Right atrium auricular region (tissue), 2 donors: ENCODE results near the gene KRTAP16-1. TPM values are rescaled to one million over a fixed set of nuclear protein-coding genes. Genes with fewer than 3 reads are reported as not detected.

Source experiments
- DNase-seq: peaks from one replicate; pipeline ENCODE4 v3.0.0-alpha.2; 2019; ENCODE audit warnings: low spot score
- H3K27ac ChIP-seq, 2 donors: fragments of 200-600 bp; sonication (generic); 1 replicate in 1 of 2; 2 replicates in 1 of 2; pipeline ENCODE4 v1.5.1; 2016 to 2019
- H3K27me3 ChIP-seq, 2 donors: fragments of 200-600 bp; sonication (generic); one replicate each; pipeline versions ENCODE4 v1.5.1 to v1.6.0; 2017 to 2019
- H3K36me3 ChIP-seq: fragments of 200-600 bp; sonication (generic); one replicate; pipeline ENCODE4 v1.5.1; 2016
- H3K4me1 ChIP-seq, 2 donors: fragments of 200-600 bp; sonication (generic); one replicate each; pipeline versions ENCODE4 v1.5.1 to v1.6.0; 2017 to 2019
- H3K4me3 ChIP-seq, 2 donors: fragments of 200-600 bp; sonication (generic); 1 replicate in 1 of 2; 2 replicates in 1 of 2; pipeline ENCODE4 v1.5.1; 2017 to 2019; ENCODE audit warnings: mild to moderate bottlenecking in 1 of 2, moderate library complexity in 1 of 2
- H3K9me3 ChIP-seq, 2 donors: fragments of 200-600 bp; sonication (generic); one replicate each; pipeline ENCODE4 v1.5.1; 2019
- CTCF ChIP-seq, 2 donors: fragments of 200-600 bp; sonication (generic); IDR thresholded peaks; one replicate each; pipeline ENCODE4 v1.5.1; 2019; ENCODE audit warnings: antibody characterized with exemption in 2 of 2
- total RNA-seq, 2 donors: library from RNA; depleted of rRNA; stranded (reverse); fragments of >200 nt; gene quantifications; one replicate each; pipeline ENCODE4 v1.1.0, GENCODE V29; 2016

KRTAP16-1 gene
- total RNA-seq, 2 donors from 2014 or later, result not detected

GRCh38 chr17:41339571-41340172 lies 30.6 kb upstream of the KRTAP16-1 start:
- Histone ChIP-seq H3K9me3 (no peaks in the 10 kb centered on the region), H3K36me3 (no peaks in the 10 kb centered on the region), H3K4me3 (no peak overlapping the region), H3K27me3 (no peaks in the 10 kb centered on the region), H3K4me1 (no peaks in the 10 kb centered on the region), H3K27ac (no peak overlapping the region)
- TF ChIP-seq CTCF (IDR thresholded peaks at IDR 0.05), result no peak
- no peak for DNase-seq

- Histone ChIP-seq H3K4me1 (no peaks in the 10 kb centered on the region), H3K27me3 (no peaks in the 10 kb centered on the region), H3K9me3 (no peaks in the 10 kb centered on the region), H3K36me3 (no peaks in the 10 kb centered on the region), H3K4me3 (no peak overlapping the region), H3K27ac (no peak overlapping the region)
- TF ChIP-seq CTCF (IDR thresholded peaks at IDR 0.05), result no peak
- no peak for DNase-seq
Measured at GRCh38 chr17:41338961-41339485, 29.9 kb upstream of the KRTAP16-1 start.

- no peaks in the 10 kb centered on the region for H3K9me3 ChIP-seq
- TF ChIP-seq CTCF (IDR thresholded peaks at IDR 0.05), result no peak
- no peak overlapping the region for H3K4me3 ChIP-seq
- DNase-seq, result no peak
- no peak overlapping the region for H3K27ac ChIP-seq
- H3K4me1 ChIP-seq, result no peaks in the 10 kb centered on the region
- H3K36me3 ChIP-seq, result no peaks in the 10 kb centered on the region
- H3K27me3 ChIP-seq, result no peaks in the 10 kb centered on the region
Measured at GRCh38 chr17:41335747-41336146, 26.6 kb upstream of the KRTAP16-1 start.

DNA sequence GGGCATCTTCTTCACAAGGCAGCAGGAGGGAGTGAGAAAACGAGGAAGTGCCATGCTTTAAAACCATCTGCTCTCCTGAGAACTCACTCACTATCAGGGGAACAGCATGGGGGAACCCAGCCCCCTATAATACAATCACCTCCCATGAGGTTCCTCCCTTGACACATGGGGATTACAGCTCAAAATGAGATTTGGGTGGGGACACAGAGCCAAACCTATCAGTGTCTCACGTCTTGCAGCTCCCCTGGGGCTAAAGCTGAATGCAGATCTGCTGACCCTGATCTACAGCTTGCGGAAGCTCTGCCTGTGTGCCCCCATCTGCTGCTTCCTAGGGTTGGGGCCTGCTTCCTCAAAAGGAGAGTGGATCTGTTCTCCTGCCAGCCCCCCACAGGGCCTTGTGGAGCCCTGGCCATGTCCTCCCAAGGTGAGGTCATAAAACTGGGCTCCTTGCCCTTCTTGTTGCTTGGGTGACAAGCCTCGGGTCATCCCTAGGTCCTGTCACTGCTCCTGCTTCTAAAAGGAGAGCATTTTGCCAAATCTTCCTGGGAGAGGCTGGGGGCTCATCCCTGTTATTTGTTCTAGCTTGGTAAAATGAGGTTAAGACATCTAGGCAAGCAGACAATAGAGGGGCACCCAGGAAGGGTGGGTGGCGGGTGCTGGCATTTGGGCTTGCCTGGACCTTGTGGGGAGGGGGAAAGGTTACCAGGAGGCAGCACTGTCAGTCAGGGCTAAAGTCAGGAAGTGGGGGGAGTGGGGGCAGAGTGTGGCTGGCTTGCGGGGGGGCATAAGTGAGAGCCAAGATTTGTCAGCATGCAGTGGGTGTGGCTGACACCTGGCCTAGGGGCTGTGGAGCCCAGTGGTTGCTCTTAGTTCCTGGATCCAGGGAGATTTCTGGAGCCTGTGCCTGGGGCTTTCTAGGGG lies 25.5 kb upstream of the KRTAP16-1 start:
- no peak for TF ChIP-seq CTCF (IDR thresholded peaks at IDR 0.05)
- Histone ChIP-seq H3K4me3 (no peak overlapping the region), H3K27ac (no peak overlapping the region), H3K36me3 (no peaks in the 10 kb centered on the region), H3K27me3 (no peaks in the 10 kb centered on the region), H3K4me1 (no peaks in the 10 kb centered on the region), H3K9me3 (no peaks in the 10 kb centered on the region)
- no peak for DNase-seq

- H3K27me3 ChIP-seq, result no peaks in the 10 kb centered on the region
- no peak overlapping the region for H3K4me3 ChIP-seq
Measured at GRCh38 chr17:41333836-41334235, 24.7 kb upstream of the KRTAP16-1 start.

More at GRCh38 chr17:41333836-41334235, 24.7 kb upstream of the KRTAP16-1 start:
- no peak for DNase-seq
- Histone ChIP-seq H3K27ac (no peak overlapping the region), H3K36me3 (no peaks in the 10 kb centered on the region), H3K9me3 (no peaks in the 10 kb centered on the region), H3K4me1 (no peaks in the 10 kb centered on the region)
- no peak for TF ChIP-seq CTCF (IDR thresholded peaks at IDR 0.05)
